ENCODE results near the gene TMPRSS2. TPM values are rescaled to one million over a fixed set of nuclear protein-coding genes. Genes with fewer than 3 reads are reported as not detected.

The TMPRSS2 gene
- total and polyA plus RNA-seq, 2 of the 13 experiments (the other 11 are each of a cell fraction or from before 2014, with no cell fraction given): 1.7 to 1.8 TPM

DNA sequence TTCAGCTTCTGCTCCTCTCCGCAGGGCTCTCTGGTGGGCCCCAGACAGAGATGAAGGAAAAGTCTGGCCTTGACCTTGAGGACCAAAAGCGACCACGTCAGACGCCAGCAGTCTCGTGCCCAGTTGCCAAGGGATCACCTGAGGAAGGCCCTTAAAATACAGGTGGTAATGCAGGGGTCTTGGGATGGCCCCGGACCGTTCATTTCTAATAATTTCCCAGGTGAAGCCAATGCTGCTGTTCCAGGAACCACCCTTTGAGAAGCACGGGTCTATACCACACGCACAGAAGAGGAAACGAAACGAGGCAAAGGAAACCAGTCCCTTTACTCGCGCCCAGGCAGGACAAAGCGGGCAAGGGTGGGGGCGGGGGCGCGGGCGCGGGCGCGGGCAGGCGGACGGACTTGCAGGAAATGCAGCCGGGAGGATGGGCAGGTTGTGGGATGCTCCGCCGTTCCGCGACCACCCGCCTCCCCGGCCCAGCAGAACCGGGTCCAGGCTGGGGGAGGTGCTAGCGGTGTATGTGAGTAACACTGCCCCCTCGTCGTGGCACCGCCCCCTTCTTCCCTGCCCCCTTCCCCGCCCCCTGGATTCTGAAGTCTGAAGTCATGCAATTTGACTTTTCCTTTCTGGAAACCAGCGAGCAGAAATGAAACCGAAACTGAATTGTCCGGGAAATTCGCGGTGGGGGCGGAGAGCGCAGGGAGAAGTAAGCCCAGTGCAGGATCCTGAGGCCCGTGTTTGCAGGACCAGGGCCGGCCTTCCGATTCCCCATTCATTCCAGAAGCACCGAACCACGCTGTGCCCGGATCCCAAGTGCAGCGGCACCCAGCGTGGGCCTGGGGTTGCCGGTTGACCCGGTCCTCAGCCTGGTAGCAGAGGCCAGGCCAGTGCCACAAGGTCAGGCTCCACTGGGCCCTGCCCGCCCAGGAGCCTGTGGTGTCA, 87.8 kb downstream of the TMPRSS2 start (continued):
- no peak for TF ChIP-seq SOX13 (IDR thresholded peaks at IDR 0.05)
- TF ChIP-seq SOX13 (CRISPR knock-in tag; conservative IDR thresholded peaks at IDR 0.05 in 1 of 2, IDR thresholded peaks at IDR 0.05 in 1 of 2): 0 out of 4 replicates have a peak, but pooled peaks of 1 of the 2 experiments have one; percentile 5

DNA sequence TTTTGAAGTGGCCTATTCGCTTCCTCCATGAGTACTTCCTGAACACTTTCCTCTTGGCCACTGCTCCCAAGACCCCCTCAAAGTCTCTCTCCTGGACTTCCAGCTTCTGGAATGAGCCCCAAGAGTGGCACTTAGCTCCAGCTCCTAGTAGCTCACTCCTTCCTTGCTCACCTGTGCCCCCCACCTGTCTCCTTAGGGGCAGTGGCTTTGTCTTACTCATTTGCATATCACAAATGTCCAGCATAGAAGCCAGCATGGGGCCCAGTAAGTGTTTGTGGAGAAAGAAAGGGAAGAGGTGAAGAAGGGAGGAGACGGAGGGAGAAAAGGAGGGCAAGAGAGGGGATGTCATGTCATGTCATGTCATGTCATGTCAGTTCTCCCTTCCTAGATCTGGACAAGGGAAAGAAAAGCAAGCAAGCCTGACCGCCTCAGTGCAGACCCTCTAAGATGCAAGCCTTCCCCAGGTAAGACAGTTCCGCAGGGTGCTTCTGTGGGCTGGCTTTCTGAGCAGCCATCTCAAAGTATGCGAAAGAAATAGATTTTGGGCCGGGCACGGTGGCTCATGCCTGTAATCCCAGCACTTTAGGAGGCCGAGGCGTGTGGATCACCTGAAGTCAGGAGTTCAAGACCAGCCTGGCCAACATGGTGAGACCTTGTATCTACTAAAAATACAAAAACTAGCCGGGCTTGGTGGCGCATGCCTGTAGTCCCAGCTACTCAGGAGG, 88.8 kb downstream of the TMPRSS2 start:
- Histone ChIP-seq H3K9ac (ENCODE audit: insufficient read depth, low read depth, low read length) (no peak overlapping the region), H2AFZ (ENCODE audit: low read length) (no peak overlapping the region), H3K27me3 (ENCODE audit: control insufficient read depth in 1 of 2, insufficient read depth in 2 of 2, low read length in 2 of 2) (no peaks in the 10 kb centered on the region; a peak in 1 of 5 replicates), H3K36me3 (replicated peaks in 1 of 2; ENCODE audit: control insufficient read depth in 1 of 2, insufficient read depth in 2 of 2, low read length in 2 of 2) (no peaks in the 10 kb centered on the region), H3K4me3 (replicated peaks in 1 of 3; ENCODE audit: insufficient read depth in 1 of 3, low read depth in 2 of 3, low read length in 3 of 3) (no peak overlapping the region; a peak in 1 of 6 replicates), H4K20me1 (ENCODE audit: insufficient read depth, low read length) (no peaks in the 10 kb centered on the region), H3K4me1 (ENCODE audit: insufficient read depth, low read length) (peaks cover 12% of the 10 kb centered on the region), H3K79me2 (ENCODE audit: insufficient read depth, low read length) (no peaks in the 10 kb centered on the region), H3K27ac (ENCODE audit: extremely low read length, insufficient read depth, low read length) (no peak overlapping the region), H3K9me3 (ENCODE audit: low read length) (no peaks in the 10 kb centered on the region), H3K4me2 (ENCODE audit: low read depth, low read length) (0 out of 2 replicates have a peak overlapping the region, but pooled peaks have one; percentile 12)
- intact Hi-C loops (cut with micrococcal nuclease; ENCODE audit: unreplicated experiment) (loop anchor here (5.0 kb wide), 1 partner anchor 52 kb away; no protein-coding TSS in a partner anchor), in situ Hi-C loops (cut with HindIII; ENCODE audit: extremely low pct_ligation_motif_present, low pct_unique_long_range_greater_than_20kb) (no loop called here)
- CTCF ChIA-PET (ENCODE audit: low intra/inter-chr PET ratio, low total read pairs): no interaction called here
- DNase-seq (ENCODE audit: low spot score) (no peak), FAIRE-seq (no peak), ATAC-seq (no peak)
- POLR2A ChIA-PET: interaction anchor here (1.5 to 1.9 kb wide), 2 partner anchors 49 to 97 kb away, joined by 4 to 8 read pairs; no protein-coding TSS in a partner anchor
- no TSS peak for BruUV-seq (replicated peaks)
- 69% methylated on average over 11 of the region's 11 CpGs for WGBS (ENCODE audit: low lambda C conversion rate)
- no peak for TF ChIP-seq MTA3 (CRISPR knock-in tag; IDR thresholded peaks at IDR 0.05)
- no peak for TF ChIP-seq KDM1A (CRISPR knock-in tag; IDR thresholded peaks at IDR 0.05)
- TF ChIP-seq ZNF235 (CRISPR knock-in tag; IDR thresholded peaks at IDR 0.05; ENCODE audit: borderline replicate concordance): no peak
- no peak for TF ChIP-seq BCL6 (CRISPR knock-in tag; IDR thresholded peaks at IDR 0.05)
- TF ChIP-seq, protein P1, sequence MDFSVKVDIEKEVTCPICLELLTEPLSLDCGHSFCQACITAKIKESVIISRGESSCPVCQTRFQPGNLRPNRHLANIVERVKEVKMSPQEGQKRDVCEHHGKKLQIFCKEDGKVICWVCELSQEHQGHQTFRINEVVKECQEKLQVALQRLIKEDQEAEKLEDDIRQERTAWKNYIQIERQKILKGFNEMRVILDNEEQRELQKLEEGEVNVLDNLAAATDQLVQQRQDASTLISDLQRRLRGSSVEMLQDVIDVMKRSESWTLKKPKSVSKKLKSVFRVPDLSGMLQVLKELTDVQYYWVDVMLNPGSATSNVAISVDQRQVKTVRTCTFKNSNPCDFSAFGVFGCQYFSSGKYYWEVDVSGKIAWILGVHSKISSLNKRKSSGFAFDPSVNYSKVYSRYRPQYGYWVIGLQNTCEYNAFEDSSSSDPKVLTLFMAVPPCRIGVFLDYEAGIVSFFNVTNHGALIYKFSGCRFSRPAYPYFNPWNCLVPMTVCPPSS (IDR thresholded peaks at IDR 0.05): no peak

Measured in HepG2 (cell line).